HepG2 (cell line): ENCODE measurements around the gene KRTAP5-2. TPM values are rescaled to one million over a fixed set of nuclear protein-coding genes. Genes with fewer than 3 reads are reported as not detected.

Experiments used
- ATAC-seq: fragments of 200-7000 bp; cut with Tn5 transposase; 3 replicates; pipeline ENCODE4 v1.9.1; 2020; ENCODE audit warnings: mild to moderate bottlenecking, moderate library complexity
- BruUV-seq: library from RNA; stranded (reverse); fragments of 400-500 nt; replicated peaks from 2 replicates; lab custom pipeline; 2021; lab: Mats Ljungman, UMichigan
- CTCF ChIA-PET: fragments of 300-600 bp; formaldehyde crosslinking; extraction: SDS; loops from one replicate; lab custom pipeline; 2021; ENCODE audit warnings: low total read pairs, inconsistent platforms, low intra/inter-chr PET ratio; lab: Yijun Ruan, JAX
- POLR2A ChIA-PET: fragments of 350-600 bp; sonication (Branson Sonifier 250); formaldehyde crosslinking; loops from one replicate; lab custom pipeline; 2020; ENCODE audit warnings: antibody characterized with exemption, inconsistent platforms; lab: Yijun Ruan, JAX
- DNase-seq: peaks from one replicate; pipeline ENCODE4 v3.0.0-alpha.2; 2015; ENCODE audit warnings: low spot score
- FAIRE-seq: peaks from 3 replicates; lab custom pipeline; 2011; peaks lifted over from hg19 to GRCh38; lab: Jason Lieb, UNC
- H2AFZ ChIP-seq: one replicate; pipeline ENCODE4 v1.6.1; 2011; ENCODE audit warnings: low read length, inconsistent platforms
- H3K27ac ChIP-seq: fragments of 300-600 bp; 3 replicates; pipeline ENCODE4 v1.8.0; 2011; ENCODE audit warnings: mixed run types, mild to moderate bottlenecking, mixed read lengths, low read length, inconsistent platforms; ENCODE audit not compliant: insufficient read depth; ENCODE audit errors: extremely low read length
- H3K27me3 ChIP-seq, 2 experiments: fragments of 200-600 bp in 1 of 2; 2 replicates in 1 of 2; 3 replicates in 1 of 2; pipeline versions ENCODE4 v1.6.0 to v1.8.0; 2011; ENCODE audit warnings: low read length in 2 of 2, mild to moderate bottlenecking in 2 of 2, moderate library complexity in 2 of 2, inconsistent platforms in 1 of 2; ENCODE audit not compliant: insufficient read depth in 2 of 2, control insufficient read depth in 1 of 2
- H3K36me3 ChIP-seq, 2 experiments: fragments of 200-600 bp in 1 of 2; replicated peaks in 1 of 2; 2 replicates in 1 of 2; 3 replicates in 1 of 2; pipeline versions ENCODE4 v1.5.1 to v1.8.0; 2011; ENCODE audit warnings: low read length in 2 of 2, inconsistent platforms in 1 of 2; ENCODE audit not compliant: insufficient read depth in 2 of 2, control insufficient read depth in 1 of 2
- H3K4me1 ChIP-seq: 2 replicates; pipeline ENCODE4 v1.5.1; 2012; ENCODE audit warnings: low read length, inconsistent platforms; ENCODE audit not compliant: insufficient read depth
- H3K4me2 ChIP-seq: 2 replicates; pipeline ENCODE4 v1.6.0; 2011; ENCODE audit warnings: low read depth, low read length, inconsistent platforms
- H3K4me3 ChIP-seq, 3 experiments: fragments of 200-600 bp in 1 of 3; sonication (generic), shearing (Covaris generic) in 1 of 3; replicated peaks in 1 of 3; 2 replicates each; pipeline ENCODE4 v1.5.1; 2011 to 2016; ENCODE audit warnings: low read length in 3 of 3, inconsistent platforms in 2 of 3, low read depth in 2 of 3, mild to moderate bottlenecking in 2 of 3, control low read depth in 1 of 3, mixed read lengths in 1 of 3; ENCODE audit not compliant: insufficient read depth in 1 of 3
- H3K79me2 ChIP-seq: one replicate; pipeline ENCODE4 v1.6.1; 2011; ENCODE audit warnings: low read length, inconsistent platforms; ENCODE audit not compliant: insufficient read depth
- H3K9ac ChIP-seq: 2 replicates; pipeline ENCODE4 v1.6.0; 2011; ENCODE audit warnings: mild to moderate bottlenecking, low read depth, low read length, inconsistent platforms; ENCODE audit not compliant: insufficient read depth
- H3K9me3 ChIP-seq: 2 replicates; pipeline ENCODE4 v1.5.1; 2012; ENCODE audit warnings: mild to moderate bottlenecking, low read length
- H4K20me1 ChIP-seq: 2 replicates; pipeline ENCODE4 v1.6.0; 2011; ENCODE audit warnings: inconsistent platforms, mild to moderate bottlenecking, low read length, moderate library complexity; ENCODE audit not compliant: insufficient read depth
- AHDC1 ChIP-seq: sonication (generic); formaldehyde crosslinking; IDR thresholded peaks from 2 replicates; pipeline ENCODE4 v1.5.1; 2020; ENCODE audit warnings: mild to moderate bottlenecking, missing genetic modification reagents, borderline replicate concordance
- HCFC1 ChIP-seq: fragments of 150-350 bp; IDR thresholded peaks from 2 replicates; pipeline ENCODE4 v1.6.1; 2014; ENCODE audit warnings: low read depth, low read length
- HOXA3 ChIP-seq: sonication (generic); formaldehyde crosslinking; IDR thresholded peaks from 2 replicates; pipeline ENCODE4 v1.5.0; 2020; ENCODE audit warnings: missing genetic modification reagents
- MAFF ChIP-seq: IDR thresholded peaks from 2 replicates; pipeline ENCODE4 v1.6.1; 2011; ENCODE audit warnings: low read depth, low read length, improper control_type of control experiment
- MAZ ChIP-seq, 2 experiments: sonication (generic) in 1 of 2; formaldehyde crosslinking in 1 of 2; IDR thresholded peaks; 2 replicates each; pipeline versions ENCODE4 v1.5.0 to v1.6.1; 2012 to 2020; ENCODE audit warnings: low read depth in 2 of 2, mild to moderate bottlenecking in 2 of 2, borderline replicate concordance in 1 of 2, improper control_type of control experiment in 1 of 2, low read length in 1 of 2, missing genetic modification reagents in 1 of 2, moderate library complexity in 1 of 2
- MXD1 ChIP-seq: sonication (generic); formaldehyde crosslinking; IDR thresholded peaks from 2 replicates; pipeline ENCODE4 v1.4.0; 2020; ENCODE audit warnings: mild to moderate bottlenecking, missing genetic modification reagents
- RBFOX2 ChIP-seq: fragments of 200-400 bp; formaldehyde crosslinking; IDR thresholded peaks from 2 replicates; pipeline ENCODE4 v1.6.1; 2017; ENCODE audit warnings: low read depth, mild to moderate bottlenecking, low read length
- ZBTB7A ChIP-seq: sonication (generic); formaldehyde crosslinking; IDR thresholded peaks from 2 replicates; pipeline ENCODE4 v1.8.0; 2022; ENCODE audit warnings: mild to moderate bottlenecking, missing genetic modification reagents
- ZFP37 ChIP-seq: sonication (generic); formaldehyde crosslinking; IDR thresholded peaks from 2 replicates; pipeline ENCODE4 v1.4.0; 2020; ENCODE audit warnings: missing genetic modification reagents, borderline replicate concordance
- ZNF792 ChIP-seq: IDR thresholded peaks from 2 replicates; pipeline ENCODE4 v1.6.1; 2016
- WGBS: methylation state at CpG from one replicate; pipeline ENCODE4 v1.1.6; 2017; ENCODE audit warnings: low lambda C conversion rate; 5-methylcytosine and 5-hydroxymethylcytosine counted together
- in situ Hi-C: cut with HindIII; loops from 2 replicates; pipeline ENCODE4 v1.10.0; 2017; ENCODE audit warnings: low pct_unique_long_range_greater_than_20kb; ENCODE audit not compliant: extremely low pct_ligation_motif_present
- intact Hi-C: fragments of 100-400 bp; cut with micrococcal nuclease; formaldehyde crosslinking; loops from one replicate; pipeline ENCODE4 v1.10.0; 2022; ENCODE audit not compliant: unreplicated experiment
- polyA plus RNA-seq, 8 experiments: library from polyadenylated mRNA; depleted of rRNA in 3 of 8; stranded (reverse) in 7 of 8; unstranded in 1 of 8; fragments of >200 nt; fragmentation: Illumina TruSeq in 4 of 8; extraction: Trizol in 4 of 8; gene quantifications; 2 replicates each; pipeline versions ENCODE4 v1.2.1 to v1.2.3, GENCODE V29; 2011 to 2016; ENCODE audit warnings: low read depth in 4 of 8, missing spikeins in 1 of 8, mixed read lengths in 1 of 8; ENCODE audit not compliant: insufficient read depth in 1 of 8
- total RNA-seq, 5 experiments: library from RNA; depleted of rRNA; stranded (reverse); fragments of >200 nt; fragmentation: Illumina TruSeq; extraction: Trizol; gene quantifications; 2 replicates each; pipeline ENCODE4 v1.2.3, GENCODE V29; 2016; ENCODE audit warnings: low read depth in 1 of 5

Gene KRTAP5-2
- total and polyA plus RNA-seq, 2 of the 13 experiments (the other 11 are each of a cell fraction or from before 2014, with no cell fraction given): not detected

GRCh38 chr11:1571760-1572196 lies 26.3 kb downstream of the KRTAP5-2 start:
- Histone ChIP-seq H3K9me3 (no peaks in the 10 kb centered on the region), H2AFZ (no peak overlapping the region), H3K27ac (no peak overlapping the region), H3K4me1 (peaks cover 47% of the 10 kb centered on the region), H3K27me3 (peaks cover 1 to 17% of the 10 kb centered on the region in 2 experiments; a peak in 3 of 5 replicates), H3K36me3 (no peaks in the 10 kb centered on the region), H4K20me1 (peaks cover 33% of the 10 kb centered on the region; the same call in 1 of the 2 replicates), H3K79me2 (no peaks in the 10 kb centered on the region), H3K4me3 (peak overlapping the region in 2 of 3 experiments; percentile 72 to 78; a peak in 3 of 6 replicates), H3K9ac (peak overlapping the region; percentile 84; the same call in 1 of the 2 replicates), H3K4me2 (peak overlapping the region; percentile 93)
- intact Hi-C loops (no loop called here), in situ Hi-C loops (no loop called here)
- ChIA-PET CTCF (no interaction called here), POLR2A (no interaction called here)
- BruUV-seq: no TSS peak
- no peak for DNase-seq
- TF ChIP-seq MAZ (IDR thresholded peaks at IDR 0.05; ENCODE audit: borderline replicate concordance, low read depth, low read length): no peak
- TF ChIP-seq MAZ (CRISPR knock-in tag; IDR thresholded peaks at IDR 0.05; ENCODE audit: low read depth): no peak
- TF ChIP-seq ZFP37 (CRISPR knock-in tag): no peak
- no peak for TF ChIP-seq MAFF
- TF ChIP-seq MXD1 (CRISPR knock-in tag): no peak
- WGBS: no CpG with 5 or more reads among the region's 91 CpGs
- no peak for FAIRE-seq
- ATAC-seq: no peak

GRCh38 chr11:1570896-1571759 lies 27.0 kb downstream of the KRTAP5-2 start:
- in situ Hi-C loops: no loop called here
- peak overlapping the region; percentile 84; the same call in 1 of the 2 replicates for H3K9ac ChIP-seq
- intact Hi-C loops: no loop called here
- H4K20me1 ChIP-seq: peaks cover 37% of the 10 kb centered on the region; the same call in 1 of the 2 replicates
- peak overlapping the region; percentile 75 for H3K4me2 ChIP-seq
- H3K27ac ChIP-seq: no peak overlapping the region
- no peaks in the 10 kb centered on the region for H3K36me3 ChIP-seq
- CTCF ChIA-PET: no interaction called here
- peaks cover 47% of the 10 kb centered on the region for H3K4me1 ChIP-seq
- 8% methylated on average over 26 of the region's 58 CpGs for WGBS
- H3K79me2 ChIP-seq: no peaks in the 10 kb centered on the region
- FAIRE-seq (no peak), ATAC-seq (no peak), DNase-seq (no peak)
- H3K9me3 ChIP-seq: no peaks in the 10 kb centered on the region
- no peak overlapping the region for H2AFZ ChIP-seq
- peaks cover 1 to 17% of the 10 kb centered on the region in 2 experiments; a peak in 3 of 5 replicates for H3K27me3 ChIP-seq
- POLR2A ChIA-PET: no interaction called here
- peak overlapping the region; percentile 59 to 78 (median 72); a peak in 5 of 6 replicates for H3K4me3 ChIP-seq
- no TSS peak for BruUV-seq
- TF ChIP-seq HCFC1 (no peak), AHDC1 (no peak), ZBTB7A (0 out of 2 replicates have a peak, but pooled peaks have one; percentile 42), HOXA3 (CRISPR knock-in tag) (0 out of 2 replicates have a peak, but pooled peaks have one; percentile 12), RBFOX2 (peak; percentile 57), ZNF792 (CRISPR knock-in tag) (no peak)
